Kidney (tissue), 14 donors: ENCODE measurements around the gene OSTM1. TPM values are rescaled to one million over a fixed set of nuclear protein-coding genes. Genes with fewer than 3 reads are reported as not detected.

Experiments used
- DNase-seq, 5 donors: peaks; one replicate each; pipeline ENCODE4 v3.0.0-alpha.2; 2013 to 2020
- FAIRE-seq: peaks from 2 replicates; lab custom pipeline; 2012; peaks lifted over from hg19 to GRCh38; lab: Jason Lieb, UNC
- H3K27ac ChIP-seq, 2 donors: one replicate each; pipeline ENCODE4 v1.7.0; 2013; ENCODE audit warnings: low read depth in 2 of 2, low read length in 2 of 2, inconsistent platforms in 1 of 2
- H3K27me3 ChIP-seq: one replicate; pipeline ENCODE4 v1.7.1; 2013; ENCODE audit warnings: low read length, inconsistent platforms; ENCODE audit not compliant: control insufficient read depth, insufficient read depth
- H3K36me3 ChIP-seq, 3 donors: one replicate each; pipeline versions ENCODE4 v1.7.0 to v1.7.1; 2013; ENCODE audit warnings: low read length in 3 of 3, control low read depth in 1 of 3, inconsistent platforms in 1 of 3; ENCODE audit not compliant: insufficient read depth in 3 of 3, control insufficient read depth in 2 of 3
- H3K4me1 ChIP-seq, 3 donors: one replicate each; pipeline versions ENCODE4 v1.7.0 to v1.7.1; 2013; ENCODE audit warnings: low read length in 3 of 3, inconsistent platforms in 1 of 3, low read depth in 1 of 3; ENCODE audit not compliant: control insufficient read depth in 2 of 3, insufficient read depth in 2 of 3
- H3K4me3 ChIP-seq, 3 donors: one replicate each; pipeline versions ENCODE4 v1.7.0 to v1.8.1; 2013; ENCODE audit warnings: low read length in 3 of 3, control low read depth in 1 of 3, inconsistent platforms in 1 of 3
- H3K9ac ChIP-seq, 3 donors: one replicate each; pipeline versions ENCODE4 v1.7.0 to v1.7.1; 2013; ENCODE audit warnings: low read length in 3 of 3, control low read depth in 1 of 3, inconsistent platforms in 1 of 3
- H3K9me3 ChIP-seq, 3 donors: one replicate each; pipeline versions ENCODE4 v1.7.0 to v1.7.1; 2013; ENCODE audit warnings: low read length in 3 of 3, control low read depth in 1 of 3, inconsistent platforms in 1 of 3; ENCODE audit not compliant: control insufficient read depth in 2 of 3, insufficient read depth in 1 of 3
- intact Hi-C: fragments of 100-400 bp; cut with DNase I; formaldehyde crosslinking; loops from one replicate; pipeline ENCODE4 v1.11.1; 2022
- polyA plus RNA-seq: library from polyadenylated mRNA; stranded (reverse); fragments of 350-450 nt; fragmentation: Illumina TruSeq; extraction: RNeasy Lipid Tissue Mini Kit (QIAGEN cat#74804); gene quantifications from one replicate; pipeline ENCODE4 v1.2.3, GENCODE V29; 2014; ENCODE audit warnings: low read depth, low replicate concordance; ENCODE audit not compliant: insufficient read depth
- total RNA-seq: library from RNA; stranded (reverse); fragmentation: NEBNext Ultra II Directional; extraction: Animal tissue kit (Norgen Biotek cat#: 25700); gene quantifications from one replicate; pipeline ENCODE4 v1.2.1, GENCODE V29; 2021
- TF ChIP-seq, protein P1 (sequence below): IDR thresholded peaks from 3 replicates; pipeline ENCODE4 v1.5.1; 2012; ENCODE audit warnings: mild to moderate bottlenecking, moderate library complexity, borderline replicate concordance; ENCODE audit not compliant: insufficient read depth; ENCODE audit errors: extremely low read depth
- donor health status: control.
- donor health status: control.
- donor health status: control.
- donor health status: control.
- donor health status: control.
- donor health status: DM: yes; HTN: yes; CAD: no.
- donor health status: Normal renal cell carcinoma (clear cell type).

The OSTM1 gene
- total and polyA plus RNA-seq, 2 donors from 2014 or later: 19.8 to 34.5 TPM

DNA sequence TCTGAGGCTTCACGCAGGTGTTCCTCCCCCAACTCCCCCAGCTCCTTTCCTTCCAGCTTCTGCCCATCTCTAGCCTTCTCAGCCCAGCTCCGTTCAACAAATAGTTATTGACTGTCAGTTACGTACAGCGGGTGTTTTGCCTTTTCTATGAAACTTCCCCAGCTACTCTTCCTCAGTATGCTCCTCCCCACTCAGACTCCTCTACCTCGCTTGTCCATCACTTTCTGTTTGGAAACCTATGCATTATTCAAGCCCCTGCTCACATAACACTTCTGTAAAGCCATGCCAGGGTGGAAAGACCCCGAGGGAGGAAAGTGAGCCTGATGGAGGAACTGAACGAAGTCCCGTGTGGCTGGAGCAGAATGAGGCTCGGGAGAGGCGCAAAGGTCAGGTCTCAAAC is 47.1 kb upstream of the OSTM1 start:
- Histone ChIP-seq H3K4me1 (peaks cover 0 to 17% (median 5%) of the 10 kb centered on the region in 3 donors), H3K36me3 (no peaks in the 10 kb centered on the region), H3K4me3 (no peak overlapping the region), H3K27me3 (peaks cover 78% of the 10 kb centered on the region), H3K9me3 (peaks cover 0 to 3% (median 3%) of the 10 kb centered on the region in 3 donors), H3K27ac (no peak overlapping the region), H3K9ac (no peak overlapping the region)
- DNase-seq: no peak
- TF ChIP-seq, protein P1, sequence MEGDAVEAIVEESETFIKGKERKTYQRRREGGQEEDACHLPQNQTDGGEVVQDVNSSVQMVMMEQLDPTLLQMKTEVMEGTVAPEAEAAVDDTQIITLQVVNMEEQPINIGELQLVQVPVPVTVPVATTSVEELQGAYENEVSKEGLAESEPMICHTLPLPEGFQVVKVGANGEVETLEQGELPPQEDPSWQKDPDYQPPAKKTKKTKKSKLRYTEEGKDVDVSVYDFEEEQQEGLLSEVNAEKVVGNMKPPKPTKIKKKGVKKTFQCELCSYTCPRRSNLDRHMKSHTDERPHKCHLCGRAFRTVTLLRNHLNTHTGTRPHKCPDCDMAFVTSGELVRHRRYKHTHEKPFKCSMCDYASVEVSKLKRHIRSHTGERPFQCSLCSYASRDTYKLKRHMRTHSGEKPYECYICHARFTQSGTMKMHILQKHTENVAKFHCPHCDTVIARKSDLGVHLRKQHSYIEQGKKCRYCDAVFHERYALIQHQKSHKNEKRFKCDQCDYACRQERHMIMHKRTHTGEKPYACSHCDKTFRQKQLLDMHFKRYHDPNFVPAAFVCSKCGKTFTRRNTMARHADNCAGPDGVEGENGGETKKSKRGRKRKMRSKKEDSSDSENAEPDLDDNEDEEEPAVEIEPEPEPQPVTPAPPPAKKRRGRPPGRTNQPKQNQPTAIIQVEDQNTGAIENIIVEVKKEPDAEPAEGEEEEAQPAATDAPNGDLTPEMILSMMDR: no peak
- intact Hi-C loops: no loop called here
- no peak for FAIRE-seq

DNA sequence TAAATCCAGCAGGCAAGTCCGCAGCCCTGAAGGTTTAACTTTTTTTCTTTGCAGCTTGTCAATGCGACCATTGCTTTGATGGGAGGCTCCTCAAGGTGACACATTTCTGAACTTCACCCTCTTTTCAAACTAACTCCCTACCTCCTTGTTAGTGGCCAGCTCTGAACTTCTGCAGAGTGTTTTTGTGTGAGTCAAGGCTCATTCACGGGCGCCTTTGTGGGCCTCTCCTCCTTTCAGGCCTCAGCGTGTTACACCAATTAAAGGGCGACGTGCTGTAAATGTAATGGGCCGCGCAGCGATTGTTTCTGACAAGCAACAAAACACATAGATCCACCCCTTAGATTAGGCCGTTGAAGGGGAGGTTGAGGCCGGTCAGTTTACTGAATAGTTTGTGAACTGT is 45.8 kb upstream of the OSTM1 start:
- Histone ChIP-seq H3K36me3 (no peaks in the 10 kb centered on the region), H3K27ac (no peak overlapping the region), H3K9ac (no peak overlapping the region), H3K27me3 (peaks cover 83% of the 10 kb centered on the region), H3K4me3 (no peak overlapping the region), H3K4me1 (peaks cover 0 to 22% (median 8%) of the 10 kb centered on the region in 3 donors), H3K9me3 (peaks cover 0 to 3% (median 3%) of the 10 kb centered on the region in 3 donors)
- DNase-seq (peak in 1 of 5 donors; percentile 25), FAIRE-seq (no peak)
- intact Hi-C loops: no loop called here
- TF ChIP-seq, protein P1: no peak

DNA sequence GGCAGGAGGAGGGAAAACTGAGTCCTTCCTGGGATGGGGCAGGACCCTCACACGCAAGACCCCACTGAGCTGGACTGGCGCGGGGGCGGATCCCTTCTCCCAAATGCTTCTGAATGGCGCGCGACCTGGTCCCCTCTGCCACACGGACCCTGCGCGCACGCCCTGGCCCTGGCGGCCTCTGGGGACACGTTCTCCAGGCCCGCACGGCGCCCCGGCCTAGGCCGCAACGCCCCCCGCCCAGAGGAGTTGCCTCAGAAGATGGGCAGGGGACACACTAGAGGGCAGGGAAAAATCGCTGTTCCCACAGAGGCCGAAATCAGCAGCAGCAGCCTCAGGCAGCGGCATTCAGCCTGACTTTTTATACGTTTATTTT is 45.2 kb upstream of the OSTM1 start:
- Histone ChIP-seq H3K4me3 (no peak overlapping the region), H3K9me3 (peaks cover 0 to 3% (median 3%) of the 10 kb centered on the region in 3 donors), H3K36me3 (no peaks in the 10 kb centered on the region), H3K27ac (no peak overlapping the region), H3K4me1 (peaks cover 0 to 28% (median 11%) of the 10 kb centered on the region in 3 donors), H3K27me3 (peaks cover 88% of the 10 kb centered on the region), H3K9ac (no peak overlapping the region)
- TF ChIP-seq, protein P1: no peak
- DNase-seq (no peak), FAIRE-seq (no peak)
- intact Hi-C loops: loop anchor here (10.0 kb wide), 2 partner anchors 375 to 405 kb away; no protein-coding TSS in a partner anchor
